Stimulated activated CD4-positive, alpha-beta T cell treated with anti-CD3 and anti-CD28 coated beads, Interleukin-15, amount 100 ng/mL, for 24 hours (primary cell): ENCODE data around the gene MMP28.

Source experiments
- DNase-seq: peaks from one replicate; pipeline ENCODE4 v3.0.0-alpha.2; 2020

MMP28 gene

DNA sequence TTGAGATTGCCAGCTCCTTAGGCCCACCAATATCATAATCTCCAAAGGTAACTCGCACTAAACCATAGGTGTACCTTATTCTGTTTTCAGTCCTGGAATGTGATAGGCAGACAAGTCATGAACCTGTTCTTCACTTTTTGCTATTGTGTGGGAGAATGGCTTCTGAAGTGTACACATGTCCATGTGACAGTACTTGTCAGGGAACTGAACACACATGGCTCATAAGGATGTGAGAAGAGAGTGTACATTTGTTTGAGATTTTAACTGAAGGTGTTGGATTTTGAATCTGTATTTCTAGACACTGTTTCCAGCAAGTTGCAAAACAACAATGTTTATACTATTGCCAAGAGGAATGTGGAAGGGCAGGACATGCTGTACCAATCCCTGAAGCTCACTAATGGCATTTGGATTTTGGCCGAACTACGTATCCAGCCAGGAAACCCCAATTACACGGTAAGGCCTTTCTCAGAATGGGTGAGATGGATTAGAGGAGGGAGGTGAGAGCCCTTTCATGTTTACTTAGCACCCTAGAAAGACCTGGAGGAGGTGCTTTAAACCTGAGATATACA lies 78.5 kb downstream of the MMP28 start:
- no peak for DNase-seq

DNA sequence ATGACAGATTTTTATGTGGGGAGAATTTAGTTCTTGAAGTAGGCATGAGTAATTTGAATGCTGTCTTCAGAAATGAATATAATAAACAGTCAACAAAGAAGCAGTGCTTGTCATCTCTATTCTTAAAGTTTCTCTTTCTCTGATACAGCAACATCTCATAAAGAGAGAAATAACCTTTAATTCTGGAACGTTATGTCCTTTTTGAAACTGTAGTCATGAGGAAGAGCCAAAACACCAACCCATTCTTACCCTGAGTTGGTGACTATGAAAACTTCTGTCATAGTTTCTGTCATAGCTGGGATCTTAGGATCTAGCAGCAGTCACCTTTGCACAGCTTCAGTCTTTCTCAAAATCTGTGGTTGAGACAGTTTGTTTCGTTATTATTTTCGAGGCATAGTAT lies 79.3 kb downstream of the MMP28 start:
- DNase-seq = no peak
